NB4 (cell line): Measurements from ENCODE around the gene MAD1L1.

Experiments used
- DNase-seq: peaks from one replicate; pipeline ENCODE4 v3.0.0; 2010; ENCODE audit warnings: low read depth
- H3K4me3 ChIP-seq: one replicate; pipeline ENCODE4 v1.5.1; 2011; ENCODE audit warnings: mild to moderate bottlenecking, low read depth, low read length, moderate library complexity
- MYC ChIP-seq: IDR thresholded peaks from 2 replicates; pipeline ENCODE4 v1.6.1; 2011; ENCODE audit warnings: low read depth, low read length
- POLR2A ChIP-seq: IDR thresholded peaks from 2 replicates; pipeline ENCODE4 v1.6.1; 2011; ENCODE audit warnings: mild to moderate bottlenecking; ENCODE audit not compliant: insufficient read length; ENCODE audit errors: extremely low read depth
- TF ChIP-seq, protein P1 (sequence below): IDR thresholded peaks from 2 replicates; pipeline ENCODE4 v1.6.1; 2011; ENCODE audit warnings: low read depth, low read length
- TF ChIP-seq, protein P2 (sequence below): IDR thresholded peaks from one replicate; pipeline ENCODE4 v1.5.1; 2012; ENCODE audit warnings: low read depth, low read length

The MAD1L1 gene

DNA sequence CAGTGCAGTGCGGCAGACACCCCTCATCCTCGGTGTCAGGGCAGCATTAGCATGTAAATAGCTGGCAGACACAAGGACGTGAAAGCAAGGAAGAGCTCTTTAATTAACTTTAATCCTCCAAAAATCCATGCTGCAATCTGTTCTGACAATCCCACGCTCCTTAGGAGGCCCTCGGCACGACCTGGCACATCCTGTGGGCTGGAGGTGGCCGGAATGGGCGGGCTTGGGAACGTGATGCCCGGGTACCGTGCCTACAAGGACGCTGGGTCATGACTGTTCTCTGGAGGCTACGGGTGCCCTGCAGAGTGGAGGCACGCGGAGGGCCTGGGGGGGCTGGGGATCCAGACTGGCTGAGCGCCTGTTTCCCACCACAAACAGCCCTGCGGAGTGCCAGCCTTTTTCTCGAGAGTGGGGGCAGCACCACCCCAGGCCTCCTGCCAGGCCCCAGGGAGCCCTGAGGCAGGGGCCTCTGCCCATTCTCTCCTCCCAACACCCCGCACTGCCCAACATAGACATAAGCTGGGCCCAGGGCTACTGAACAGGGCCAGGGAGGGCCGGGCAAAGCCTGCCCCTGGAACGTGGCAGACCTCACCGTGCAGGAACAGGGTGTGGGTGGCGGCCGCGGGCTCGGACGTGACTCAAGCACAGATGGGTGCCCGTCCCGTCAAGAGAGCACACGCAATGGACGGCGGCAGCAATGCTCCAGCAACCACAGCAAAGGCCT lies 189.3 kb downstream of the MAD1L1 start:
- TF ChIP-seq, protein P1, sequence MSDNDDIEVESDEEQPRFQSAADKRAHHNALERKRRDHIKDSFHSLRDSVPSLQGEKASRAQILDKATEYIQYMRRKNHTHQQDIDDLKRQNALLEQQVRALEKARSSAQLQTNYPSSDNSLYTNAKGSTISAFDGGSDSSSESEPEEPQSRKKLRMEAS = no peak
- TF ChIP-seq MYC = no peak
- no peak for TF ChIP-seq POLR2A
- TF ChIP-seq, protein P2, sequence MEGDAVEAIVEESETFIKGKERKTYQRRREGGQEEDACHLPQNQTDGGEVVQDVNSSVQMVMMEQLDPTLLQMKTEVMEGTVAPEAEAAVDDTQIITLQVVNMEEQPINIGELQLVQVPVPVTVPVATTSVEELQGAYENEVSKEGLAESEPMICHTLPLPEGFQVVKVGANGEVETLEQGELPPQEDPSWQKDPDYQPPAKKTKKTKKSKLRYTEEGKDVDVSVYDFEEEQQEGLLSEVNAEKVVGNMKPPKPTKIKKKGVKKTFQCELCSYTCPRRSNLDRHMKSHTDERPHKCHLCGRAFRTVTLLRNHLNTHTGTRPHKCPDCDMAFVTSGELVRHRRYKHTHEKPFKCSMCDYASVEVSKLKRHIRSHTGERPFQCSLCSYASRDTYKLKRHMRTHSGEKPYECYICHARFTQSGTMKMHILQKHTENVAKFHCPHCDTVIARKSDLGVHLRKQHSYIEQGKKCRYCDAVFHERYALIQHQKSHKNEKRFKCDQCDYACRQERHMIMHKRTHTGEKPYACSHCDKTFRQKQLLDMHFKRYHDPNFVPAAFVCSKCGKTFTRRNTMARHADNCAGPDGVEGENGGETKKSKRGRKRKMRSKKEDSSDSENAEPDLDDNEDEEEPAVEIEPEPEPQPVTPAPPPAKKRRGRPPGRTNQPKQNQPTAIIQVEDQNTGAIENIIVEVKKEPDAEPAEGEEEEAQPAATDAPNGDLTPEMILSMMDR = no peak
- no peak for DNase-seq
- H3K4me3 ChIP-seq = no peak overlapping the region

DNA sequence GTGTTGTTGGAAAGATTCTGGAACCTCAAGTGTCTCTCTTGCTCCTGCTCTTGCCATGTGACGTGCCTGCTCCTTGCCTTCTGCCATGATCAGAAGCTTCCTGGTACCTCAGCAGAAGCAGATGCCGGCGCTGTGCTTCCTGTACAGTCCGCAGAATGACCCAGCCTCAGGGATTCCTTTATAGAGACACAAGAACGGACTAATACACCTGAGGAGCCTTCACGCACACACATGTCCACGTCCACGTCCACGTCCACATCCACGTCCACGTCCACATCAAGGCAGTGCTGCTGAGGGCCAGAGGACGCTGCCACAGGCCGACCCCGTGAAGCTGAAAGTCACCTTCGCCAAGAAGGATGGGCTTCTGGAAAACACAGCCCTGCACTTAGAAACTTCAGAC lies 190.1 kb downstream of the MAD1L1 start:
- H3K4me3 ChIP-seq = no peak overlapping the region
- DNase-seq = no peak
- TF ChIP-seq MYC = no peak
- TF ChIP-seq, protein P2 = no peak
- no peak for TF ChIP-seq POLR2A
- TF ChIP-seq, protein P1 = no peak

DNA sequence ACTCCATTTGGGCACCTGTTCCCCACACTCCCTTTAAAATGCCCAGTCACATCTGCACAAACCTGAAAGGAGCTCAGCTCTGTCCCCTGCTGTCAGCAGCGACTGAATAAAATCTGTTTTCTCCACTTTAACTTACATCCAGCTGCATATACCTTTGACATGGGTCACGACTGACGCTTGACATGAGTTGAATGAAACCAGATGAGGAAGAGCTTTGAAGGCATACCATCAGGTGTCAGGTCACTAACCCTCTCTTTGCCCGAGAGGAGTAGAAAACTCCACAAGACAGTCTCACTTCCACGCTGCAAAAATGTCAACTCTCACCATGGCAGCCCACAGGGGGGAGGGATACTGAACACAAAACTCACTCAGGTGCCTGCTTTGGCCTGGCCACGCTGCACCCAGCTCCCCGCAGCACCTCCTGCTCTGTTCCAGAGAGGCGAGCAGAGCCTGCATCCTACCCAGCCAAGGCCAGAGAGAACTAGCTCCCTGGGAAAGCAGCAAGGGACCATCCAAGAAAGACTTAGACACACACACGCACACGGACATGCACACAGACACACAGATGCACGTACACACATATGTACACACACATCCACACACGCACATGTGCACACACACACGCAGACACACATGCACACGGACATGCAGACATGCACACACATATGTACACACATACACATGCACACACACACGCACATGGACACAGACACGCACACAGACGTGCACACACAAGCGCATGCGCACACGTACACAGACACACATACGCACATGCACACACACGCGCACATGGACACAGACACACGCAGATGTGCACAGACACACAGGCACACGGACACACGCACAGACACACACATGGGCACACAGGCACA lies 191.0 kb downstream of the MAD1L1 start:
- TF ChIP-seq, protein P2 = no peak
- TF ChIP-seq, protein P1 = no peak
- no peak for TF ChIP-seq POLR2A
- TF ChIP-seq MYC = no peak
- DNase-seq = no peak
- no peak overlapping the region for H3K4me3 ChIP-seq

DNA sequence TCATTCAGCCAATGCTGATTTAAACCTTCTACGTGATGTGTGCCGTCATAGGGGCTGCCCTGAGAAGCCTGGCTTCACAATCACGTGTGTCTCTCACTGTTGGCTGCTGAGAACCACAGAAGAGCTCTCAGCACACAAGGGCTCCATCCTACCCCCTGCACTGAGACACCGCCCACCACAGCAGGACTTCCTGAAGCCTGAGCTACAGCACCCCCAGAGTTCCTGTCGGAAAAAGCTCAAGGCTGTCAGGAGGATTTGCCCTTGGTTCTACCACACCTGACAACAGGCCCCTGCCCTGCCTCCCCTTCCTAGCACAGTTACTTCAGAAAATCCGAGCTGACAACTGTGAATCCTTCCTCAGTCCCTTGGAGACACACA lies 191.9 kb downstream of the MAD1L1 start:
- no peak for DNase-seq
- H3K4me3 ChIP-seq = no peak overlapping the region
- no peak for TF ChIP-seq POLR2A
- TF ChIP-seq, protein P2 = no peak
- no peak for TF ChIP-seq MYC
- TF ChIP-seq, protein P1 = no peak

DNA sequence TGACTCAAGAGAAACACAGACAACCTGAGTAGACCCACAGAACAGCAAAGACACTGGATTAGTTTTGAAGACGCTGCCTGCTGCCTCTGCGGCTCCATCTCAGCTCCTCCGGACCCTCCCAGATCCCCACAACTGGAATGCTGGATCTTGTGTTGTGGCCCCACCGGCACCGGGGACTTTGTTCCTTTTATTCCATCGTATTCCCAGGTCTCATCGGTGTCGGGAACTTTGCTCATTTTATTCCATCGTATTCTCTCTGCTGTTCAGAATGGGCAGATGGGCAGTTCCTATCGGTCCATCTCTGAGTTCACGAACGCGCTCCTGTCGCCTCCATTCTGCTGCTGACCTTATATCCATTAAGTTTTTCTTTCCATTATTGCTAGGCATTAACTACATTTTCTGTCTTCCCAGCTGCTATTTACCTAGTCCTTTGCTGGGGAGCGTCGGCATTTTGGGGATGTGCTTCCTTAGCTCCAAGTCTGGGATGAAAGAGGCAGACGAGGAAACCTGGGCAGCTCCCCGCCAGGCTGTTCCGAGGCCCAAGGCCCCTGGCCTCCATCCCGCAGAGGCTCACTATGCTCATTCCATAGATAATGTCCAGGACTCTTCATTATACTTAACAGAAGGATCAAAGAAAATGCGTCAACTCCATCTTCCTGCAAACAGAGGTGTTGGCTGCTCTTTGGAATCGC lies 192.4 kb downstream of the MAD1L1 start:
- H3K4me3 ChIP-seq = no peak overlapping the region
- TF ChIP-seq, protein P2 = no peak
- TF ChIP-seq, protein P1 = no peak
- TF ChIP-seq POLR2A = no peak
- TF ChIP-seq MYC = no peak
- no peak for DNase-seq
